Neural cell (in vitro differentiated cells): Measurements from ENCODE around the gene GRIA1.

ENCODE experiments used
- EP300 ChIP-seq: fragments of 450-650 bp; conservative IDR thresholded peaks from 2 replicates; pipeline ENCODE4 v1.6.1; 2014; ENCODE audit warnings: antibody characterized with exemption, mild to moderate bottlenecking, moderate library complexity; ENCODE audit not compliant: poor library complexity, severe bottlenecking
- RAD21 ChIP-seq: fragments of 450-650 bp; conservative IDR thresholded peaks from 2 replicates; pipeline ENCODE4 v1.6.1; 2014; ENCODE audit warnings: antibody characterized with exemption, mild to moderate bottlenecking, moderate library complexity
- TAF1 ChIP-seq: IDR thresholded peaks from 2 replicates; pipeline ENCODE4 v1.6.1; 2012; ENCODE audit warnings: low read depth
- TF ChIP-seq, protein P1 (sequence below): IDR thresholded peaks from 2 replicates; pipeline ENCODE4 v1.6.1; 2012; ENCODE audit warnings: borderline replicate concordance
- TF ChIP-seq, protein P2 (sequence below): fragments of 450-650 bp; IDR thresholded peaks from 2 replicates; pipeline ENCODE4 v1.5.1; 2014; ENCODE audit warnings: antibody characterized with exemption, mild to moderate bottlenecking, moderate library complexity; ENCODE audit not compliant: poor library complexity, severe bottlenecking

DNA sequence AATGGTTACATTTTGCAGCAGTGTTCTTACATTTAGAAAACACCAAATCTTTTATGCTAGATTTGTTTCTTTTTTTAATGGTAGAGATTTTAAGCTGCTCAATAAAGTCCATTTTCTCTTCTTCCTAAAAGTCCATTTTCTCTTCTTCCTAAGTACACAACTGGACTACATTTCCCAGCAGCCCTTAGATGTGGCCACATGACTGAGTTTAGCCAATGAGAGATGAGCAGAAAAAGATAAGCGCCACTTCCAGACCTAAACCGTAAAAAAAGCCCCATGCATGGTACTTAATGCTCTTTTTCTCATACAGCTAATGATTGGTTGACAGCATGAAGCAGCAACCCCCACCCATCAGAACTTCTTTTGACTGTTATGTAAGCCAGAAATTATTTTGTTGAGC, 341.5 kb downstream of the GRIA1 start:
- TF ChIP-seq, protein P1, sequence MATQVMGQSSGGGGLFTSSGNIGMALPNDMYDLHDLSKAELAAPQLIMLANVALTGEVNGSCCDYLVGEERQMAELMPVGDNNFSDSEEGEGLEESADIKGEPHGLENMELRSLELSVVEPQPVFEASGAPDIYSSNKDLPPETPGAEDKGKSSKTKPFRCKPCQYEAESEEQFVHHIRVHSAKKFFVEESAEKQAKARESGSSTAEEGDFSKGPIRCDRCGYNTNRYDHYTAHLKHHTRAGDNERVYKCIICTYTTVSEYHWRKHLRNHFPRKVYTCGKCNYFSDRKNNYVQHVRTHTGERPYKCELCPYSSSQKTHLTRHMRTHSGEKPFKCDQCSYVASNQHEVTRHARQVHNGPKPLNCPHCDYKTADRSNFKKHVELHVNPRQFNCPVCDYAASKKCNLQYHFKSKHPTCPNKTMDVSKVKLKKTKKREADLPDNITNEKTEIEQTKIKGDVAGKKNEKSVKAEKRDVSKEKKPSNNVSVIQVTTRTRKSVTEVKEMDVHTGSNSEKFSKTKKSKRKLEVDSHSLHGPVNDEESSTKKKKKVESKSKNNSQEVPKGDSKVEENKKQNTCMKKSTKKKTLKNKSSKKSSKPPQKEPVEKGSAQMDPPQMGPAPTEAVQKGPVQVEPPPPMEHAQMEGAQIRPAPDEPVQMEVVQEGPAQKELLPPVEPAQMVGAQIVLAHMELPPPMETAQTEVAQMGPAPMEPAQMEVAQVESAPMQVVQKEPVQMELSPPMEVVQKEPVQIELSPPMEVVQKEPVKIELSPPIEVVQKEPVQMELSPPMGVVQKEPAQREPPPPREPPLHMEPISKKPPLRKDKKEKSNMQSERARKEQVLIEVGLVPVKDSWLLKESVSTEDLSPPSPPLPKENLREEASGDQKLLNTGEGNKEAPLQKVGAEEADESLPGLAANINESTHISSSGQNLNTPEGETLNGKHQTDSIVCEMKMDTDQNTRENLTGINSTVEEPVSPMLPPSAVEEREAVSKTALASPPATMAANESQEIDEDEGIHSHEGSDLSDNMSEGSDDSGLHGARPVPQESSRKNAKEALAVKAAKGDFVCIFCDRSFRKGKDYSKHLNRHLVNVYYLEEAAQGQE, result no peak
- TF ChIP-seq, protein P2, sequence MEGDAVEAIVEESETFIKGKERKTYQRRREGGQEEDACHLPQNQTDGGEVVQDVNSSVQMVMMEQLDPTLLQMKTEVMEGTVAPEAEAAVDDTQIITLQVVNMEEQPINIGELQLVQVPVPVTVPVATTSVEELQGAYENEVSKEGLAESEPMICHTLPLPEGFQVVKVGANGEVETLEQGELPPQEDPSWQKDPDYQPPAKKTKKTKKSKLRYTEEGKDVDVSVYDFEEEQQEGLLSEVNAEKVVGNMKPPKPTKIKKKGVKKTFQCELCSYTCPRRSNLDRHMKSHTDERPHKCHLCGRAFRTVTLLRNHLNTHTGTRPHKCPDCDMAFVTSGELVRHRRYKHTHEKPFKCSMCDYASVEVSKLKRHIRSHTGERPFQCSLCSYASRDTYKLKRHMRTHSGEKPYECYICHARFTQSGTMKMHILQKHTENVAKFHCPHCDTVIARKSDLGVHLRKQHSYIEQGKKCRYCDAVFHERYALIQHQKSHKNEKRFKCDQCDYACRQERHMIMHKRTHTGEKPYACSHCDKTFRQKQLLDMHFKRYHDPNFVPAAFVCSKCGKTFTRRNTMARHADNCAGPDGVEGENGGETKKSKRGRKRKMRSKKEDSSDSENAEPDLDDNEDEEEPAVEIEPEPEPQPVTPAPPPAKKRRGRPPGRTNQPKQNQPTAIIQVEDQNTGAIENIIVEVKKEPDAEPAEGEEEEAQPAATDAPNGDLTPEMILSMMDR, result no peak
- TF ChIP-seq TAF1, result no peak
- TF ChIP-seq RAD21, result no peak
- TF ChIP-seq EP300, result no peak
